A673 (cell line): ENCODE results near the gene PARVB.
"Not testable (repeated sequence)": the region's sequence is repeated elsewhere in the genome, so short reads cannot be mapped to it uniquely, and the experiment has no call there.

Experiments used
- CTCF ChIP-seq: fragments of 300-800, 200-600 bp; sonication (generic); conservative IDR thresholded peaks from 2 replicates; pipeline ENCODE4 v1.5.1; 2017; ENCODE audit warnings: low read depth, mild to moderate bottlenecking, antibody characterized with exemption, low read length, moderate library complexity, mixed read lengths
- EZH2 ChIP-seq: fragments of 200-600 bp; sonication (generic); IDR thresholded peaks from 2 replicates; pipeline ENCODE4 v1.6.1; 2017; ENCODE audit warnings: borderline replicate concordance, low read depth, mild to moderate bottlenecking, mixed read lengths, antibody characterized with exemption, low read length; ENCODE audit not compliant: poor library complexity, severe bottlenecking

GRCh38 chr22:44056649-44057048, 32.5 kb downstream of the PARVB start:
- TF ChIP-seq CTCF, EZH2: not testable (repeated sequence)
